DOHH2 (cell line): Measurements from ENCODE around the gene B4GALT5.

ENCODE experiments used
- EZH2phosphoT487 ChIP-seq: fragments of 200-600 bp; sonication (generic); IDR thresholded peaks from 2 replicates; pipeline ENCODE4 v1.6.1; 2017; ENCODE audit warnings: borderline replicate concordance, mild to moderate bottlenecking, antibody characterized with exemption, low read length, moderate library complexity, mixed read lengths
- TF ChIP-seq, protein P1 (sequence below): fragments of 200-600 bp; sonication (generic); IDR thresholded peaks from one replicate; pipeline ENCODE4 v1.5.1; 2014; ENCODE audit warnings: antibody characterized with exemption, mild to moderate bottlenecking, low read depth, low read length; ENCODE audit not compliant: poor library complexity, severe bottlenecking

DNA sequence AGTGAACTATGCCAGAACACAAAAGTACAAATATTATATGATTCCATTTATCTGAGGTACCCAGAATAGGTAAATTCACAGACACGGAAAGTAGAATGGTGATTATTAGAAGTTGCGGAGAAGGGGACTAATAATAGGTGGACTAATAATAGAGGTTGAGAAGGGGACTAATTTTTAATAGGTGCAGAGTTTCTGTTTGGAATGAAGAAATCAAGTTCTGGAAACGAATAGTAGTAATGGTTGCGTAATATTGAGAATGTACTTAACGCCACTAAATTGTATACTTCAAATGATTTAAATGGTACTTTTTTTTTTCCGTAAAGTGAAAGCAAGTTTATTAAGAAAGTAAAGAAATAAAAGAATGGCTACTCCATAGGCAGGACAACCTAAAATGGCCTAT, 33.2 kb downstream of the B4GALT5 start:
- TF ChIP-seq EZH2phosphoT487, result no peak
- TF ChIP-seq, protein P1, sequence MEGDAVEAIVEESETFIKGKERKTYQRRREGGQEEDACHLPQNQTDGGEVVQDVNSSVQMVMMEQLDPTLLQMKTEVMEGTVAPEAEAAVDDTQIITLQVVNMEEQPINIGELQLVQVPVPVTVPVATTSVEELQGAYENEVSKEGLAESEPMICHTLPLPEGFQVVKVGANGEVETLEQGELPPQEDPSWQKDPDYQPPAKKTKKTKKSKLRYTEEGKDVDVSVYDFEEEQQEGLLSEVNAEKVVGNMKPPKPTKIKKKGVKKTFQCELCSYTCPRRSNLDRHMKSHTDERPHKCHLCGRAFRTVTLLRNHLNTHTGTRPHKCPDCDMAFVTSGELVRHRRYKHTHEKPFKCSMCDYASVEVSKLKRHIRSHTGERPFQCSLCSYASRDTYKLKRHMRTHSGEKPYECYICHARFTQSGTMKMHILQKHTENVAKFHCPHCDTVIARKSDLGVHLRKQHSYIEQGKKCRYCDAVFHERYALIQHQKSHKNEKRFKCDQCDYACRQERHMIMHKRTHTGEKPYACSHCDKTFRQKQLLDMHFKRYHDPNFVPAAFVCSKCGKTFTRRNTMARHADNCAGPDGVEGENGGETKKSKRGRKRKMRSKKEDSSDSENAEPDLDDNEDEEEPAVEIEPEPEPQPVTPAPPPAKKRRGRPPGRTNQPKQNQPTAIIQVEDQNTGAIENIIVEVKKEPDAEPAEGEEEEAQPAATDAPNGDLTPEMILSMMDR, result no peak
